HEK293T (cell line): Measurements from ENCODE around the gene PERCC1.

Source experiments
- CTCF ChIA-PET: fragments of 350-600 bp; formaldehyde crosslinking; extraction: SDS; loops from one replicate; lab custom pipeline; 2021; ENCODE audit warnings: antibody characterized with exemption, inconsistent platforms; lab: Yijun Ruan, JAX
- POLR2A ChIA-PET: fragments of 350-600 bp; formaldehyde crosslinking; extraction: SDS; loops from one replicate; lab custom pipeline; 2020; ENCODE audit warnings: antibody characterized with exemption, inconsistent platforms; lab: Yijun Ruan, JAX
- DNase-seq: peaks from one replicate; pipeline ENCODE4 v3.0.0; 2012; ENCODE audit warnings: mixed read lengths; ENCODE audit errors: extremely low spot score
- ARNT ChIP-seq: fragments of 450-650 bp; IDR thresholded peaks from 2 replicates; pipeline ENCODE4 v1.6.1; 2017; ENCODE audit warnings: mild to moderate bottlenecking
- BHLHE40 ChIP-seq: fragments of 450-650 bp; IDR thresholded peaks from 2 replicates; pipeline ENCODE4 v1.6.1; 2016; ENCODE audit warnings: mild to moderate bottlenecking, moderate library complexity, borderline replicate concordance
- CTBP1 ChIP-seq: fragments of 450-650 bp; IDR thresholded peaks from 2 replicates; pipeline ENCODE4 v1.6.1; 2016; ENCODE audit warnings: borderline replicate concordance
- ELF4 ChIP-seq: fragments of 450-650 bp; IDR thresholded peaks from 2 replicates; pipeline ENCODE4 v1.6.1; 2017; ENCODE audit warnings: antibody characterized with exemption
- FOXA1 ChIP-seq: fragments of 450-650 bp; IDR thresholded peaks from 2 replicates; pipeline ENCODE4 v1.6.1; 2016; ENCODE audit warnings: mild to moderate bottlenecking
- FOXK2 ChIP-seq: fragments of 450-650 bp; IDR thresholded peaks from 2 replicates; pipeline ENCODE4 v1.6.1; 2016; ENCODE audit warnings: mild to moderate bottlenecking
- FOXM1 ChIP-seq: fragments of 450-650 bp; IDR thresholded peaks from 2 replicates; pipeline ENCODE4 v1.6.1; 2017; ENCODE audit warnings: mild to moderate bottlenecking, borderline replicate concordance
- HDGF ChIP-seq: fragments of 450-650 bp; IDR thresholded peaks from 2 replicates; pipeline ENCODE4 v1.6.1; 2017; ENCODE audit warnings: antibody characterized with exemption, borderline replicate concordance
- L3MBTL2 ChIP-seq: fragments of 450-650 bp; conservative IDR thresholded peaks from 2 replicates; pipeline ENCODE4 v1.6.1; 2016; ENCODE audit warnings: mild to moderate bottlenecking
- LEF1 ChIP-seq: fragments of 450-650 bp; IDR thresholded peaks from 2 replicates; pipeline ENCODE4 v1.6.1; 2017; ENCODE audit warnings: mild to moderate bottlenecking, borderline replicate concordance
- NFRKB ChIP-seq: fragments of 450-650 bp; IDR thresholded peaks from 2 replicates; pipeline ENCODE4 v1.6.1; 2016; ENCODE audit warnings: mild to moderate bottlenecking, moderate library complexity
- SP1 ChIP-seq: fragments of 450-650 bp; IDR thresholded peaks from 2 replicates; pipeline ENCODE4 v1.6.1; 2017
- SUZ12 ChIP-seq: fragments of 450-650 bp; IDR thresholded peaks from 2 replicates; pipeline ENCODE4 v1.6.1; 2016; ENCODE audit warnings: mild to moderate bottlenecking
- TARDBP ChIP-seq: fragments of 450-650 bp; IDR thresholded peaks from 2 replicates; pipeline ENCODE4 v1.6.1; 2016
- ZNF384 ChIP-seq: fragments of 450-650 bp; IDR thresholded peaks from 2 replicates; pipeline ENCODE4 v1.6.1; 2016
- TF ChIP-seq, protein P1 (sequence below): fragments of 450-650 bp; IDR thresholded peaks from 2 replicates; pipeline ENCODE4 v1.6.1; 2016

The PERCC1 gene

DNA sequence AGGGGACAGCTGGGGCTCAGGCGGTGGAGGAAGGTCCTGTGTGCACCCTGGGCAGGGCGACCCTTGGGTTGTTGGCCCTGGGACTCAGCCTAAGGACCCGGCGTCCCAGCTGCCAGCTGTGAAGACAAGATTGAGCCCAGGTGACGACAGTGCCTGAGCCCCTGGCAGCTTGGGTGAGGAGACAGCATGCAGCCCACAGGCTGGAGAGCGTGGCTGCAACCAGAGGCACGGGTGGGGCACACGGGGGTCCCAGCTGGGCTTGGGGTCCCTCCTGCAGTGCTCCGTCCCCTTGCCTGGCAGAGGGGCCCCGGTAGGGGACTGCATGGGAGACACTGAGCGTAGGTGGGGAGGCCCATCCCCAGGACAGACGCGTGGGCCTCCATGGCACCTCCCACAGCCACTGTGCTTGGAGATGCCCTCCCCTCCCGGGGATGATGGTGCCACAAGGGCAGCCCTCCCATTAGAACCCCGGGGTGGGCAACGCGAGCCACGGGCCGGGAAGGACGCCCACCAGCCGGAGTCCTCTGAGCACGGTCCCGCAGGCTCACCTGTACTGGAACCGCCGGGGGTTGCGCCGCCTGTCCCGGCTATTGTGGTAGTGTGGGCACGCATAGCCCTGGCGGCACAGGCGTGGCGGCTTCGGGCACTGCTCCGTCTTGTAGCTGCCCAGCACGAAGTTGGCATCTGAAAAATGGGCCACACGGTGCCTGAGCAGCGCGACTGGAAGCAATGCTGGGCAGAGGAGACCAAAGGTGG lies 31.9 kb upstream of the PERCC1 start:
- DNase-seq = no peak
- TF ChIP-seq ELF4 = no peak
- no peak for TF ChIP-seq HDGF
- TF ChIP-seq ZNF384 = no peak
- TF ChIP-seq, protein P1, sequence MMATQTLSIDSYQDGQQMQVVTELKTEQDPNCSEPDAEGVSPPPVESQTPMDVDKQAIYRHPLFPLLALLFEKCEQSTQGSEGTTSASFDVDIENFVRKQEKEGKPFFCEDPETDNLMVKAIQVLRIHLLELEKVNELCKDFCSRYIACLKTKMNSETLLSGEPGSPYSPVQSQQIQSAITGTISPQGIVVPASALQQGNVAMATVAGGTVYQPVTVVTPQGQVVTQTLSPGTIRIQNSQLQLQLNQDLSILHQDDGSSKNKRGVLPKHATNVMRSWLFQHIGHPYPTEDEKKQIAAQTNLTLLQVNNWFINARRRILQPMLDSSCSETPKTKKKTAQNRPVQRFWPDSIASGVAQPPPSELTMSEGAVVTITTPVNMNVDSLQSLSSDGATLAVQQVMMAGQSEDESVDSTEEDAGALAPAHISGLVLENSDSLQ = no peak
- no peak for TF ChIP-seq FOXA1
- no peak for TF ChIP-seq TARDBP
- no peak for TF ChIP-seq CTBP1
- no peak for TF ChIP-seq NFRKB
- no peak for TF ChIP-seq LEF1
- no peak for TF ChIP-seq FOXM1
- no peak for TF ChIP-seq L3MBTL2
- no peak for TF ChIP-seq ARNT
- no peak for TF ChIP-seq SP1
- TF ChIP-seq SUZ12 = no peak
- POLR2A ChIA-PET = no interaction called here
- CTCF ChIA-PET = no interaction called here

DNA sequence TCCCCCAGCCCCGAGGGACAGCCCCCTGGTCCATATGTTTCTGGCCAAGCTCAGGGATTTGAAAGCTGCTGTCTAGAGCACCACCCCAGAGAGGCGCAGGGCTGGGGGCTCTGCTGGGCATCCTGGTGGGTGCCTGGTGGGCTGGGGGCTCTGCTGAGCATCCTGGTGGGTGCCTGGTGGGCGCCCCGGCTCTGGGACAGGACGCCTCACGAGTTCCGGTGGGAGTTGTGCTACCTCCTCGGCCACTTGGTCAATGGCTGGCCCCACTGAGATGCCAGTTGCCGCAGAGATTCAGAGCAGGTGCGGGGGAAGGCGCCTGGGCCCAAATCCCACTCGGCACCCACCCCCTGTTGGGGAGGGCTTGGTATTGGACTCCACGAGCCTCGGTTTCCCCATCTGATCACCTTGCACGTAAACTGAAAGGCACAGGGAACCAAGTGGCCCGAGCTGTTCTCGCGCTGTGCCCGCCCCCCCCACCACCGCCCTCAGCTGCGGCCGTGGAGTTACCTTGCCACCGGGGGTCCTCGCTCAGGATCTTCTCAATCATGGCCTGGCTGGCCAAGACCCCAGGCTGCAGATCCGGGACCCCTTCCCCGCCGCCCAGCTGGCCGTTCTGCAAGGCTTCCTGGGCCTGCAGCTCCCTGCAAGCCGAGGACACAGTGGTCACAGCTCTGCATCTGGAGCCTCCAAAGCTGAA lies 29.7 kb upstream of the PERCC1 start:
- ChIA-PET POLR2A (no interaction called here), CTCF (no interaction called here)
- DNase-seq = no peak
- TF ChIP-seq FOXM1 (no peak), ARNT (no peak), LEF1 (no peak), FOXK2 (no peak), CTBP1 (no peak), TARDBP (no peak), SUZ12 (no peak), L3MBTL2 (no peak), NFRKB (no peak), SP1 (no peak), ZNF384 (no peak), ELF4 (no peak), HDGF (no peak), FOXA1 (no peak), BHLHE40 (no peak)
- TF ChIP-seq, protein P1 = no peak

DNA sequence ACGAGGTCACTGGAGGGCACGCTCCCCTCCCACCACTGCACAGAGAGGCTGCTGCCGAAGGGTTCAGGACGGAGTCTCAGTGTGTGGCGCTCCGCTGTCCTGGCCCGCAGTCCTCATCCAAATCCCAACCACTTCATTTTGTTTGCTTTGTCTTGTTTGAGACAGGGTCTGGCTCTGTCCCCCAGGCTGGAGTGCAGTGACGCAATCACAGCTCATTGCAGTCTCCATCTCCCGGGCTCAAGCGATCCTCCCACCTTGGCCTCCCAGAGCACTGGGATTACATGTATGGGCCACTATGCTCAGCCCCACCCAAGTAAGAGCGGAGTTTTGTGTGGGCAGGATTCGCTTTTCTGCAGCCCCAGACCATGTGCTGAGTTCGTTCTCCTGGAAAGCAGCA lies 29.1 kb upstream of the PERCC1 start:
- DNase-seq = no peak
- CTCF ChIA-PET = no interaction called here
- POLR2A ChIA-PET = no interaction called here
- TF ChIP-seq FOXM1 = no peak
- no peak for TF ChIP-seq BHLHE40
- no peak for TF ChIP-seq FOXK2
- TF ChIP-seq ELF4 = no peak
- TF ChIP-seq, protein P1 = no peak
- TF ChIP-seq NFRKB = no peak
- TF ChIP-seq FOXA1 = no peak
- TF ChIP-seq CTBP1 = no peak
- no peak for TF ChIP-seq L3MBTL2
- TF ChIP-seq ZNF384 = no peak
- TF ChIP-seq SUZ12 = no peak
- no peak for TF ChIP-seq LEF1
- TF ChIP-seq ARNT = no peak
- no peak for TF ChIP-seq HDGF

DNA sequence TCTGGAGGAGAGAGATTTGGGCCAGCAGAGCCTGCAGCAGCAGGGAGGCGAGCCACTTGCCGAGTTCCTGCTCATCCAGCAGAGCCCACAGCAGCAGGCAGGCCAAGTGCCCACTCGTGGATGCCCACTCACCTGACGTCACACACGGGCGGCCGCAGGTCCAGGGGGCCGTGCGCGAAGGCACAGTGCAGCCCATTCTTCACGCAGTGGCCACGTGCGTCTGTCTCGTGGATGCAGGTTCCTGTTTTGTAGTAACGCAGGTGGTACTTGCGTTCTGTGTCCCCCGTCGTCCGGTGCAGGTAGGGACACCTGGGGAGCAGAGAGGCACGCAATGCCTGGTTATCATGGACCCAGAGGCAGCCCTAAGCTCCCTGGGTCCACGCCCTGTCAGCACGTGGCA lies 27.8 kb upstream of the PERCC1 start:
- CTCF ChIA-PET = no interaction called here
- POLR2A ChIA-PET = no interaction called here
- no peak for DNase-seq
- TF ChIP-seq FOXA1 (no peak), BHLHE40 (no peak)

DNA sequence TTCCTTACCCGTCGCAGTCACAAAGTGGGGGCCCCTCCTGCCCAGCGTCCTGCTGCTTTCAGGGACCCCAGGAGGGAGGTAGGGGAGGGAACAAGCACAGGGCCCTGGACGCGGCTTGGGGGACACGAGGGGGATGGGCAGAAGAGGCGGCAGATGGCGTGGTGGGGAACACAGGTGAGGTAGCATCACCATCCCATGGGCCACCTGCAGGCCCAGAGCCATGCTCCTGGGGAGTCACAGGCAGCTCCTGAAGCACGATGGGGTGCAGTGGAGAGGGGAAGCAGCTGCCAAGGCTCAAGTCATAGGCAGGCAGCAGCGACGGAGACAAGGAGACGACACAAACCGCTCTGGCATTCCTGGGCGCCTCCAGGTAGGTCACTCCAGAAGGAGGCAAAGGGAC lies 27.1 kb upstream of the PERCC1 start:
- DNase-seq = no peak
- ChIA-PET POLR2A (no interaction called here), CTCF (no interaction called here)
- TF ChIP-seq FOXA1 (no peak), ZNF384 (no peak), ELF4 (no peak), ARNT (no peak), SP1 (no peak), L3MBTL2 (no peak), BHLHE40 (no peak), FOXM1 (no peak), CTBP1 (no peak), SUZ12 (no peak), TARDBP (no peak)
- TF ChIP-seq, protein P1 = no peak
